Natural killer cell (primary cell): Measurements from ENCODE around the gene SERPINB8. TPM values are rescaled to one million over a fixed set of nuclear protein-coding genes. Genes with fewer than 3 reads are reported as not detected.
A peak's percentile ranks its signal among the peaks of the same experiment; 100 is the strongest.

ENCODE experiments used
- ATAC-seq, 3 donors: fragments of 150-1000 bp in 2 of 3; fragments of 200-7000 bp in 1 of 3; cut with Tn5 transposase; 1 replicate in 1 of 3; 2 replicates in 2 of 3; pipeline ENCODE4 v1.10.0; 2021; ENCODE audit warnings: mild to moderate bottlenecking in 2 of 3, moderate library complexity in 2 of 3
- DNase-seq, 2 donors: peaks; one replicate each; pipeline versions ENCODE4 v3.0.0 to v3.0.0-alpha.2; 2013 to 2021; ENCODE audit warnings: mixed read lengths in 1 of 2
- H3K27ac ChIP-seq: one replicate; pipeline ENCODE4 v1.5.1; 2013; ENCODE audit warnings: mild to moderate bottlenecking, low read length
- H3K27me3 ChIP-seq: one replicate; pipeline ENCODE4 v1.6.1; 2013; ENCODE audit warnings: low read length; ENCODE audit not compliant: control insufficient read depth, insufficient read depth
- H3K36me3 ChIP-seq: one replicate; pipeline ENCODE4 v1.6.1; 2013; ENCODE audit warnings: low read length; ENCODE audit not compliant: control insufficient read depth, insufficient read depth
- H3K4me1 ChIP-seq: one replicate; pipeline ENCODE4 v1.6.1; 2013; ENCODE audit warnings: low read length; ENCODE audit not compliant: control insufficient read depth, insufficient read depth
- H3K4me3 ChIP-seq: one replicate; pipeline ENCODE4 v1.5.1; 2013; ENCODE audit warnings: low read length
- H3K9me3 ChIP-seq: one replicate; pipeline ENCODE4 v1.6.1; 2013; ENCODE audit warnings: low read length; ENCODE audit not compliant: control insufficient read depth, insufficient read depth
- H3K27ac Mint-ChIP-seq, 2 donors: one replicate each; pipeline ENCODE4 v1.8.0; 2022; ENCODE audit warnings: mild to moderate bottlenecking in 2 of 2, mixed read lengths in 2 of 2, moderate library complexity in 1 of 2
- H3K27me3 Mint-ChIP-seq, 2 donors: one replicate each; pipeline ENCODE4 v1.8.0; 2022; ENCODE audit warnings: low read depth in 2 of 2, mixed read lengths in 2 of 2
- H3K36me3 Mint-ChIP-seq: one replicate; pipeline ENCODE4 v1.8.0; 2022; ENCODE audit warnings: mixed read lengths
- H3K4me1 Mint-ChIP-seq, 2 donors: one replicate each; pipeline ENCODE4 v1.8.0; 2022; ENCODE audit warnings: mixed read lengths in 2 of 2
- H3K4me3 Mint-ChIP-seq: one replicate; pipeline ENCODE4 v1.8.0; 2022; ENCODE audit warnings: mild to moderate bottlenecking, moderate library complexity, mixed read lengths
- H3K9me3 Mint-ChIP-seq, 2 donors: one replicate each; pipeline ENCODE4 v1.8.0; 2022; ENCODE audit warnings: mixed read lengths in 2 of 2
- WGBS: methylation state at CpG from one replicate; pipeline ENCODE4 v1.1.7; 2013; ENCODE audit warnings: missing lambda C conversion rate; ENCODE audit not compliant: insufficient coverage; 5-methylcytosine and 5-hydroxymethylcytosine counted together
- intact Hi-C: fragments of 100-400 bp; cut with micrococcal nuclease; formaldehyde crosslinking; loops from one replicate; pipeline ENCODE4 v1.14.2; 2022
- total RNA-seq, 4 donors: library from RNA; stranded (reverse); fragments of 120-200 nt in 1 of 4; gene quantifications; one replicate each; pipeline versions ENCODE4 v1.2.3 to v1.2.4, GENCODE V29; 2013 to 2022
- TF ChIP-seq, protein P1 (sequence below): fragments of 200-600 bp; IDR thresholded peaks from one replicate; pipeline ENCODE4 v1.8.0; 2022; ENCODE audit warnings: antibody characterized with exemption

The SERPINB8 gene
- total RNA-seq, 3 donors from 2014 or later (not counting 1 experiment from before 2014, with no cell fraction given): 4.9 to 12.9 (median 12.8) TPM

DNA sequence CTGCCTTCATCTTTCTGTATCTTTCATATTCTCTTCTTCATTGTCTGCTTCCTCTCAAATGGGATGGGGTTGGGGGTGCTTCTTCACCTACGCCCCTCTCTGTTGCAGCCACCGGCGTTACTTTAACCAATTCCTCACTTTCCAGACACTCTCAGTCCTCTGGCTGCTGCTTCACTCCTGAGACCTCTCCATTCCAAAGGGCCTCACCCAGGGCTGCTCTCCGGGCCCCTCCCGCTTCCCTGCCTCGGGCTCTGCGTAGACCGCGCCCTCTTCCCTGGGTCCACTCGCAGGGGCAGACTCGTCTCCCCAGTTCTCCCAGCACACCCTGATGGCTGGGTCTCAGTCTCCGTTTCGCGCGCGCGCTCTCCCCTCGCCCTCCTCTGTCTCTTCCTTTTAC, 926 bp downstream of the SERPINB8 start:
- no peaks in the 10 kb centered on the region for H3K9me3 Mint-ChIP-seq
- intact Hi-C loops: loop anchor here (10.0 kb wide), 1 partner anchor 146 kb away; no protein-coding TSS in a partner anchor
- H3K4me3 ChIP-seq: peak overlapping the region; percentile 55
- WGBS: 51% methylated on average over 18 of the region's 18 CpGs
- peaks cover 1 to 10% of the 10 kb centered on the region in 2 donors for H3K27me3 Mint-ChIP-seq
- H3K4me1 ChIP-seq: peaks cover 16% of the 10 kb centered on the region
- ATAC-seq (no peak), DNase-seq (no peak)
- no peaks in the 10 kb centered on the region for H3K36me3 ChIP-seq
- H3K27ac Mint-ChIP-seq: peak overlapping the region; percentile 71 to 99
- H3K27me3 ChIP-seq: no peaks in the 10 kb centered on the region
- H3K4me3 Mint-ChIP-seq: peak overlapping the region; percentile 96
- peaks cover 29 to 43% of the 10 kb centered on the region in 2 donors for H3K4me1 Mint-ChIP-seq
- TF ChIP-seq, protein P1, sequence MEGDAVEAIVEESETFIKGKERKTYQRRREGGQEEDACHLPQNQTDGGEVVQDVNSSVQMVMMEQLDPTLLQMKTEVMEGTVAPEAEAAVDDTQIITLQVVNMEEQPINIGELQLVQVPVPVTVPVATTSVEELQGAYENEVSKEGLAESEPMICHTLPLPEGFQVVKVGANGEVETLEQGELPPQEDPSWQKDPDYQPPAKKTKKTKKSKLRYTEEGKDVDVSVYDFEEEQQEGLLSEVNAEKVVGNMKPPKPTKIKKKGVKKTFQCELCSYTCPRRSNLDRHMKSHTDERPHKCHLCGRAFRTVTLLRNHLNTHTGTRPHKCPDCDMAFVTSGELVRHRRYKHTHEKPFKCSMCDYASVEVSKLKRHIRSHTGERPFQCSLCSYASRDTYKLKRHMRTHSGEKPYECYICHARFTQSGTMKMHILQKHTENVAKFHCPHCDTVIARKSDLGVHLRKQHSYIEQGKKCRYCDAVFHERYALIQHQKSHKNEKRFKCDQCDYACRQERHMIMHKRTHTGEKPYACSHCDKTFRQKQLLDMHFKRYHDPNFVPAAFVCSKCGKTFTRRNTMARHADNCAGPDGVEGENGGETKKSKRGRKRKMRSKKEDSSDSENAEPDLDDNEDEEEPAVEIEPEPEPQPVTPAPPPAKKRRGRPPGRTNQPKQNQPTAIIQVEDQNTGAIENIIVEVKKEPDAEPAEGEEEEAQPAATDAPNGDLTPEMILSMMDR: no peak
- H3K9me3 ChIP-seq: no peaks in the 10 kb centered on the region
- peak overlapping the region; percentile 67 for H3K27ac ChIP-seq
- no peaks in the 10 kb centered on the region for H3K36me3 Mint-ChIP-seq

- H3K36me3 ChIP-seq: no peaks in the 10 kb centered on the region
- no peaks in the 10 kb centered on the region for H3K27me3 ChIP-seq
- H3K4me3 ChIP-seq: no peak overlapping the region
- no peak for ATAC-seq
- TF ChIP-seq, protein P1: no peak
- DNase-seq: no peak
- Mint-ChIP-seq H3K4me3 (peak overlapping the region; percentile 96), H3K36me3 (no peaks in the 10 kb centered on the region), H3K27me3 (peaks cover 0 to 9% of the 10 kb centered on the region in 2 donors), H3K4me1 (peaks cover 29 to 43% of the 10 kb centered on the region in 2 donors), H3K27ac (peak overlapping the region; percentile 71 to 99), H3K9me3 (no peaks in the 10 kb centered on the region)
- no peak overlapping the region for H3K27ac ChIP-seq
- peaks cover 16% of the 10 kb centered on the region for H3K4me1 ChIP-seq
- H3K9me3 ChIP-seq: no peaks in the 10 kb centered on the region
- intact Hi-C loops: loop anchor here (10.0 kb wide), 1 partner anchor 147 kb away; no protein-coding TSS in a partner anchor
- 49% methylated on average over 11 of the region's 13 CpGs for WGBS
These were observed 1.6 kb downstream of the SERPINB8 start for GRCh38 chr18:63971320-63972001.

GRCh38 chr18:63972002-63972376, 2.1 kb downstream of the SERPINB8 start:
- TF ChIP-seq, protein P1: no peak
- Histone ChIP-seq H3K36me3 (no peaks in the 10 kb centered on the region), H3K9me3 (no peaks in the 10 kb centered on the region), H3K27ac (no peak overlapping the region), H3K27me3 (no peaks in the 10 kb centered on the region), H3K4me1 (peaks cover 16% of the 10 kb centered on the region), H3K4me3 (no peak overlapping the region)
- Mint-ChIP-seq H3K27ac (peak overlapping the region; percentile 71 to 99), H3K27me3 (peaks cover 0 to 5% of the 10 kb centered on the region in 2 donors), H3K4me3 (peak overlapping the region; percentile 96), H3K36me3 (no peaks in the 10 kb centered on the region), H3K9me3 (no peaks in the 10 kb centered on the region), H3K4me1 (peaks cover 29 to 43% of the 10 kb centered on the region in 2 donors)
- no peak for DNase-seq
- intact Hi-C loops: loop anchor here (10.0 kb wide), 1 partner anchor 147 kb away; no protein-coding TSS in a partner anchor
- no peak for ATAC-seq
- 39% methylated on average over 4 of the region's 5 CpGs for WGBS
